Measurements from ENCODE around the gene MLLT10. TPM values are rescaled to one million over a fixed set of nuclear protein-coding genes. Genes with fewer than 3 reads are reported as not detected.

Gene MLLT10
- total RNA-seq, 1 experiment from 2014 or later = 83.6 TPM

Small RNA genes lying within 50 kb of the gene (small RNA-seq; reads per million reads assigned to genes)
- gene MIR1915 (not detected), gene RN7SKP219 (not detected), gene RNU6-1141P (not detected), gene RNU6-306P (not detected)

Other genes starting within 250 kb of the MLLT10 start
- 0.22 and 1.5 TPM in 2 replicates for gene SKIDA1, start 8.6 kb upstream of the MLLT10 start, total RNA-seq (2014; rRNA removed; shearing (Covaris generic); ENCODE audit: low replicate concordance)

All from Karpas-422 (cell line).